ENCODE data around the gene HMX1.

The HMX1 gene

DNA sequence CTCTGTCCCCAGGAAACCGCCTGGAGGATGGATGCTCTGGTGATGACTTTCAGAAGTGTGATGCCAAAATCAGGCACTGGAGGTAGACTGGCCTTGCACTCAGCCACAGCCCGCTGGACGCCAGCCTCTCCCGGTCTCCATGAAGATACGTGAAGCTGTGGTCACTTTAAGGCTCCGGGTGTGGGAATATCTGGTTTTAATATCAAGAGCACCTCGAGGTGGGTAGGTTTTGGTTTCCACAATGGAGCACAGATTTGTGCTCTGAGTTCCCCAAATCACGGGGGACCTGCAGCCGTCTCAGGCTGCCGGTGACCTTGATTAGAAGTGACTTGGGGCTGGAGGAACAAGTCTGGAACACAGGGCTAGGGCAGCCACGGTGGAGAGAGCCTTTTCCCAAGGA, 6.8 kb upstream of the HMX1 start:
- Histone ChIP-seq H3K4me3 (replicated peaks; ENCODE audit: insufficient read depth, low read length) (no peak overlapping the region), H3K27me3 (ENCODE audit: insufficient read depth, poor library complexity, severe bottlenecking) (peaks cover 26% of the 10 kb centered on the region)
- DNase-seq (ENCODE audit: low read depth in 1 of 2, low spot score in 1 of 2): no peak

DNA sequence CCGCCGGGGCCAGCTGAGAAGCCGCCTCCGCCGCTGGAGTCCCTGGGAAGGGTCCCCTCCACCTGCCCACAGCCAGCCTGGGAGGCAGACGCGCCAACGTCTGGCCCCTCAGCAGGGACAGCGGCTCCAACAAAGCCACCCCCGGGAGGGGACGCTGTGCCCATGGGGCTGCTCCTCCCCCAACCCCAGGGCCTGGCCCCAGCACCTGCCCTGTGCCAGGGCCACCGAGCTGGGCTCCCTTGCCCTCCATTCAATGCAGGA, 6.1 kb upstream of the HMX1 start:
- no peak overlapping the region for H3K27ac ChIP-seq (replicated peaks)
- no peak overlapping the region for H3K4me3 ChIP-seq (replicated peaks; ENCODE audit: insufficient read depth, low read length)
- H3K27me3 ChIP-seq (ENCODE audit: insufficient read depth, poor library complexity, severe bottlenecking): peaks cover 33% of the 10 kb centered on the region
- no peak for DNase-seq (ENCODE audit: low read depth in 1 of 2, low spot score in 1 of 2)
- TF ChIP-seq GABPA (IDR thresholded peaks at IDR 0.05; ENCODE audit: low read depth): no peak
- no peak for TF ChIP-seq REST (IDR thresholded peaks at IDR 0.05; ENCODE audit: insufficient replicate concordance, low read depth)
- TF ChIP-seq POLR2AphosphoS5 (IDR thresholded peaks at IDR 0.05; ENCODE audit: low read depth): no peak
- TF ChIP-seq SPI1 (IDR thresholded peaks at IDR 0.05; ENCODE audit: borderline replicate concordance, low read depth): no peak
- TF ChIP-seq, protein P1, sequence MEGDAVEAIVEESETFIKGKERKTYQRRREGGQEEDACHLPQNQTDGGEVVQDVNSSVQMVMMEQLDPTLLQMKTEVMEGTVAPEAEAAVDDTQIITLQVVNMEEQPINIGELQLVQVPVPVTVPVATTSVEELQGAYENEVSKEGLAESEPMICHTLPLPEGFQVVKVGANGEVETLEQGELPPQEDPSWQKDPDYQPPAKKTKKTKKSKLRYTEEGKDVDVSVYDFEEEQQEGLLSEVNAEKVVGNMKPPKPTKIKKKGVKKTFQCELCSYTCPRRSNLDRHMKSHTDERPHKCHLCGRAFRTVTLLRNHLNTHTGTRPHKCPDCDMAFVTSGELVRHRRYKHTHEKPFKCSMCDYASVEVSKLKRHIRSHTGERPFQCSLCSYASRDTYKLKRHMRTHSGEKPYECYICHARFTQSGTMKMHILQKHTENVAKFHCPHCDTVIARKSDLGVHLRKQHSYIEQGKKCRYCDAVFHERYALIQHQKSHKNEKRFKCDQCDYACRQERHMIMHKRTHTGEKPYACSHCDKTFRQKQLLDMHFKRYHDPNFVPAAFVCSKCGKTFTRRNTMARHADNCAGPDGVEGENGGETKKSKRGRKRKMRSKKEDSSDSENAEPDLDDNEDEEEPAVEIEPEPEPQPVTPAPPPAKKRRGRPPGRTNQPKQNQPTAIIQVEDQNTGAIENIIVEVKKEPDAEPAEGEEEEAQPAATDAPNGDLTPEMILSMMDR (IDR thresholded peaks at IDR 0.05; ENCODE audit: insufficient read depth, low read length): no peak

More for the DNA sequence above, 6.8 kb upstream of the HMX1 start:
- TF ChIP-seq REST (IDR thresholded peaks at IDR 0.05; ENCODE audit: insufficient replicate concordance, low read depth) (no peak), SPI1 (IDR thresholded peaks at IDR 0.05; ENCODE audit: borderline replicate concordance, low read depth) (no peak)
- TF ChIP-seq, protein P1 (IDR thresholded peaks at IDR 0.05; ENCODE audit: insufficient read depth, low read length): no peak
- H3K27ac ChIP-seq (replicated peaks): no peak overlapping the region

- no peak for DNase-seq (ENCODE audit: low read depth in 1 of 2, low spot score in 1 of 2)
- Histone ChIP-seq H3K27ac (replicated peaks) (no peak overlapping the region), H3K4me3 (replicated peaks; ENCODE audit: insufficient read depth, low read length) (no peak overlapping the region), H3K27me3 (ENCODE audit: insufficient read depth, poor library complexity, severe bottlenecking) (peaks cover 39% of the 10 kb centered on the region)
- TF ChIP-seq SPI1 (IDR thresholded peaks at IDR 0.05; ENCODE audit: borderline replicate concordance, low read depth) (no peak), GABPA (IDR thresholded peaks at IDR 0.05; ENCODE audit: low read depth) (no peak), REST (IDR thresholded peaks at IDR 0.05; ENCODE audit: insufficient replicate concordance, low read depth) (no peak), POLR2AphosphoS5 (IDR thresholded peaks at IDR 0.05; ENCODE audit: low read depth) (no peak)
- TF ChIP-seq, protein P1 (IDR thresholded peaks at IDR 0.05; ENCODE audit: insufficient read depth, low read length): no peak
Measured at GRCh38 chr4:8876982-8877779, 5.5 kb upstream of the HMX1 start.
